ENCODE data around the gene HS3ST5.
"Not testable (repeated sequence)": the region's sequence is repeated elsewhere in the genome, so short reads cannot be mapped to it uniquely, and the experiment has no call there.

Gene HS3ST5

DNA sequence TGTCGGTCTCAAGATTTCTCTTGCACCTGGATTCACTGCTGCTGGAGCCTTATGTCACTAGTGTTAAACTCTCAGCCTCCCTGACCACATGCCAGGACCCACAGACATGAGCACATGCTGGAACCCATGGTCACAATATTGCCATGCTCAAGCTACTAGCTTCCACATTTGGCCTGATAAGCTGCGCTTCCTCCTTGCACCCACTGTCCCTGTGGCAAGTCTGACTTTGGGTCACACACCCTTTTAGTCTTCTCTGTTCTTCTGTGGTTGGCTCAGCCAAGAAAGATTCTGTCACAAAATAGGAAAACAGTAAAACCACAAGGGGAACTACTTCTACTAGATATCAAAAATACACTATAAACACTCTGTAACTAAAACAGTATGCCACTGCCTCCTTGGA, 303.0 kb downstream of the HS3ST5 start:
- no peak for DNase-seq (ENCODE audit: low spot score)
- in situ Hi-C loops (cut with MboI; ENCODE audit: low sequenced_read_pairs, unreplicated experiment): no loop called here
- no peak for TF ChIP-seq CTCF (IDR thresholded peaks at IDR 0.05; ENCODE audit: borderline replicate concordance, control extremely low read depth, extremely low read depth, insufficient read depth, missing control alignments)

- in situ Hi-C loops (cut with MboI; ENCODE audit: low sequenced_read_pairs, unreplicated experiment): no loop called here
- TF ChIP-seq CTCF (IDR thresholded peaks at IDR 0.05; ENCODE audit: borderline replicate concordance, control extremely low read depth, extremely low read depth, insufficient read depth, missing control alignments): no peak
- no peak for DNase-seq (ENCODE audit: low spot score)
Measured at GRCh38 chr6:114033606-114034005, 309.2 kb downstream of the HS3ST5 start.

- in situ Hi-C loops (cut with MboI; ENCODE audit: low sequenced_read_pairs, unreplicated experiment): no loop called here
- no peak for TF ChIP-seq CTCF (IDR thresholded peaks at IDR 0.05; ENCODE audit: borderline replicate concordance, control extremely low read depth, extremely low read depth, insufficient read depth, missing control alignments)
- DNase-seq (ENCODE audit: low spot score): no peak
Measured at GRCh38 chr6:114032721-114033120, 310.1 kb downstream of the HS3ST5 start.

DNA sequence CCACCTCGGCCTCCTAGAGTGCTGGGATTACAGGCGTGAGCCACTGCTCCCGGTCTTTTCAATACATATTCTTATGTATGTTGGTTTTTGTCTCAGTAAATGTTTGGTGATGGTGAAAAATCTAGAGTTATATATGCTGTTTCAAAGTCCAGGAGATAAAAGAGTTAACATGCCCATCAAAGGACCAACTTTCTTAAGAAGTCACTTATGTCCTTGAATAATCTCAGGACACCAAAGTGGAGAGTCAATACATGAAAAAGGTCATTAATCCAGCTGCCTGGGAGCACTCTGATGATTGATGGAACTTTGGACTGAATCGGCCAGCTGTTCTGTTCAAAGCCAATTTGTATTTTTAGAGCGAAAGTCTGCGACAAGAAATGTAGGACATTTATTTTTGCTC, 312.1 kb downstream of the HS3ST5 start:
- no peak for TF ChIP-seq CTCF (IDR thresholded peaks at IDR 0.05; ENCODE audit: borderline replicate concordance, control extremely low read depth, extremely low read depth, insufficient read depth, missing control alignments)
- no peak for DNase-seq (ENCODE audit: low spot score)
- in situ Hi-C loops (cut with MboI; ENCODE audit: low sequenced_read_pairs, unreplicated experiment): no loop called here

GRCh38 chr6:114024746-114025145, 318.1 kb downstream of the HS3ST5 start:
- TF ChIP-seq CTCF (IDR thresholded peaks at IDR 0.05; ENCODE audit: borderline replicate concordance, control extremely low read depth, extremely low read depth, insufficient read depth, missing control alignments): no peak
- in situ Hi-C loops (cut with MboI; ENCODE audit: low sequenced_read_pairs, unreplicated experiment): no loop called here
- DNase-seq (ENCODE audit: low spot score): no peak

DNA sequence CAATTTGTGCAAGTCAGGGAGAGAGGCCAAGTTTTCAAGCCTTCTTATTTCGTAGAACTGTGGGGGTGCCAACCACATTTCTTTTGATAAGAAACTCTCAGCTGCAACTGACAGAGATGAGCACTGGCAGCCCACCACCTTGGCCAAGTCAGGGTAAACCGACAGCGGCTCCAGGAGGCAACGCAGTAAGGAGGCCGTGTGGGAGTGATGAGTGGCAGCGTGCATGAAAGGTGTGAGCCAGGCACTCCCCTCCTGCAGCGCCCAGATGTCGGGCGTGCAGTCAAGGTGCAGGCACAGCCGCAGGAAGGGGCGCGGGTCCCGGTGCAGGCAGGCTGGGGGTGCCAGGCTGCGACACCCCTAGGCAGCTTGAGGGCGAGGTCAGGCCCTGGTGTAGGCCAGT, 322.6 kb downstream of the HS3ST5 start:
- DNase-seq (ENCODE audit: low spot score): no peak
- in situ Hi-C loops (cut with MboI; ENCODE audit: low sequenced_read_pairs, unreplicated experiment): no loop called here
- no peak for TF ChIP-seq CTCF (IDR thresholded peaks at IDR 0.05; ENCODE audit: borderline replicate concordance, control extremely low read depth, extremely low read depth, insufficient read depth, missing control alignments)

DNA sequence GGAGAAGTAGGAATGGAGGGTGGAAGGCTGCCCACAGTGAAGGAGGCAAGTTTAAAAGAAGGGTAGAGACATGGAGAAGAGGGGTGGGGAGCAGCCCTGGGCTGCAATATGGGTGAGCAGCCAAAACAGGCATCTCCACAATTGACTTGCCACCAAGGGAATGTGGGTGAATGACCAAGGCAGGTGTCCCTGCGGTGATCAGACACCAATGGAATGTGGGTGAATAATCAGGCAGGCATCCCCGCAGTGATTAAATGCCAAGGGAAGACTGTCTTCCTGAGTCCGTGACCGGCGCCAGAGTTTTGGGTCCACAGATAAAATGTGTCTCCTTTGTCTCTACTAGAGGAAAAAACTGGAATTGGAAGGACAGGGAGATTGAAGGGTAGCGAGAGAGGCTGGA, 325.7 kb downstream of the HS3ST5 start:
- DNase-seq (ENCODE audit: low spot score); in situ Hi-C loops (cut with MboI; ENCODE audit: low sequenced_read_pairs, unreplicated experiment): not testable (repeated sequence)

DNA sequence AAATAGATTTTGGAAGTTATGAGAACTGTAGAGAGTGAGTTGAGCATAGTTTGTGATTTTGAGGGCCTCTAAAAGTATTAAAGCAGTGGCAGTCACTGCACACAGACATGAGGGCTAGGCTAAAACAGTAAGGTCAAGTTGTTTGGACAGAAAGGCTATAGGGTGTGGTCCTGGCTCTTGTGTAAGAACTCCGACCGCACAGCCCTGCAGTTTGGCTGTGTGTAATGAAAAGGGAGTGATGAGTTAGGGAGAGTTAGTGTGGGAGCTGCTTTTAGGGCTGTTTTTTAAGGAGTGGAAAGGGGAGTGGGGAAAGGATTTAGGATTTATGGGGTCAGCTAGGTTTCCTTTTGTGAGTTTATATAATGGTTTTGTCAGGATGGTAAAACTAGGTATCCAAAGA, 328.7 kb downstream of the HS3ST5 start:
- in situ Hi-C loops (cut with MboI; ENCODE audit: low sequenced_read_pairs, unreplicated experiment); DNase-seq (ENCODE audit: low spot score): not testable (repeated sequence)

DNA sequence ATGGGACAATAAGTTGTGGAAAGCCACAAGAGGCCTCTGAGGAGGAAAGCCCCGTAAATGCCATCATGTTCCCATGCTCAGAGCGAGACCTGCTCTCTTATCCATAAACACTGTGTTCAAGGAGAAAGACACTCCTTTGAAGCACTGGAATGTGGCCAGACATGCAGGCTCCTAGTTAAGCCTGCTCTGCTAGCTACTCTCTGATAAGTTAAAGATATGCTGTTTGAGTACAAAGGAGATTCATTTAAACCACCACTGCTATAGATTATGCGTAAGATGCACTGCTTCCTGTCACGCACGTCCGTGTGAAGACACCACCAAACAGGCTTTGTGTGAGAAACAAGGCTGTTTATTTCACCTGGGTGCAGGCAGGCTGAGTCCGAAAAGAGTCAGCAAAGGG, 331.3 kb downstream of the HS3ST5 start:
- DNase-seq (ENCODE audit: low spot score); in situ Hi-C loops (cut with MboI; ENCODE audit: low sequenced_read_pairs, unreplicated experiment): not testable (repeated sequence)
